ENCODE measurements around the gene ARSA.
"Not testable (repeated sequence)": the region's sequence is repeated elsewhere in the genome, so short reads cannot be mapped to it uniquely, and the experiment has no call there.

The ARSA gene

GRCh38 chr22:50654664-50655063 is 26.7 kb upstream of the ARSA start:
- not testable (repeated sequence) for DNase-seq (ENCODE audit: low spot score)

- no peak for DNase-seq (ENCODE audit: low spot score)
These were observed 25.3 kb upstream of the ARSA start for GRCh38 chr22:50653256-50653655.

GRCh38 chr22:50643821-50644101 is 15.8 kb upstream of the ARSA start:
- not testable (repeated sequence) for DNase-seq (ENCODE audit: low spot score)

- not testable (repeated sequence) for DNase-seq (ENCODE audit: low spot score)
These were observed 15.3 kb upstream of the ARSA start for GRCh38 chr22:50643021-50643820.

GRCh38 chr22:50641696-50642607 is 14.0 kb upstream of the ARSA start:
- DNase-seq (ENCODE audit: low spot score): no peak

GRCh38 chr22:50640857-50641647 is 13.1 kb upstream of the ARSA start:
- DNase-seq (ENCODE audit: low spot score): no peak

GRCh38 chr22:50640296-50640695 is 12.3 kb upstream of the ARSA start:
- DNase-seq (ENCODE audit: low spot score): not testable (repeated sequence)

GRCh38 chr22:50635591-50635990 is 7.6 kb upstream of the ARSA start:
- DNase-seq (ENCODE audit: low spot score): no peak

- DNase-seq (ENCODE audit: low spot score): no peak
These were observed 5.8 kb upstream of the ARSA start for GRCh38 chr22:50633771-50634170.

GRCh38 chr22:50633086-50633485 is 5.1 kb upstream of the ARSA start:
- no peak for DNase-seq (ENCODE audit: low spot score)

- DNase-seq (ENCODE audit: low spot score): no peak
These were observed 2.4 kb upstream of the ARSA start for GRCh38 chr22:50630376-50630775.

- DNase-seq (ENCODE audit: low spot score): no peak
These were observed 687 bp upstream of the ARSA start for GRCh38 chr22:50628543-50629134.

- no peak for DNase-seq (ENCODE audit: low spot score)
These were observed 906 bp downstream of the ARSA start for GRCh38 chr22:50626850-50627641.

- DNase-seq (ENCODE audit: low spot score): no peak
These were observed 1.6 kb downstream of the ARSA start for GRCh38 chr22:50626314-50626849.

GRCh38 chr22:50625568-50626313 is 2.2 kb downstream of the ARSA start:
- no peak for DNase-seq (ENCODE audit: low spot score)

GRCh38 chr22:50625131-50625567 is 2.8 kb downstream of the ARSA start:
- no peak for DNase-seq (ENCODE audit: low spot score)

GRCh38 chr22:50624347-50625130 is 3.4 kb downstream of the ARSA start:
- DNase-seq (ENCODE audit: low spot score): no peak

GRCh38 chr22:50622723-50623327 is 5.1 kb downstream of the ARSA start:
- no peak for DNase-seq (ENCODE audit: low spot score)
